Mesenchymal stem cell (in vitro differentiated cells and primary cell): ENCODE results near the gene CXXC5.
"Not testable (repeated sequence)": the region's sequence is repeated elsewhere in the genome, so short reads cannot be mapped to it uniquely, and the experiment has no call there.

ENCODE experiments used
- DNase-seq: peaks from one replicate; pipeline ENCODE4 v3.0.0-alpha.2; 2013
- H2AFZ ChIP-seq: one replicate; pipeline ENCODE4 v1.6.1; 2013; ENCODE audit warnings: low read depth, mild to moderate bottlenecking, control low read depth, inconsistent platforms, low read length, moderate library complexity
- H2AK5ac ChIP-seq: 2 replicates; pipeline ENCODE4 v1.6.1; 2013; ENCODE audit warnings: low read length, moderate library complexity, mild to moderate bottlenecking, inconsistent platforms; ENCODE audit not compliant: severe bottlenecking
- H2BK120ac ChIP-seq: one replicate; pipeline ENCODE4 v1.6.1; 2013; ENCODE audit warnings: low read depth, mild to moderate bottlenecking, inconsistent platforms, low read length, moderate library complexity
- H2BK12ac ChIP-seq, 2 experiments: one replicate each; pipeline ENCODE4 v1.6.1; 2013; ENCODE audit warnings: inconsistent platforms in 2 of 2, low read length in 2 of 2, mild to moderate bottlenecking in 2 of 2, moderate library complexity in 2 of 2, control low read depth in 1 of 2
- H2BK15ac ChIP-seq: one replicate; pipeline ENCODE4 v1.6.1; 2013; ENCODE audit warnings: mild to moderate bottlenecking, low read depth, inconsistent platforms; ENCODE audit not compliant: poor library complexity, severe bottlenecking
- H2BK5ac ChIP-seq: 2 replicates; pipeline ENCODE4 v1.6.1; 2013; ENCODE audit warnings: low read depth, mild to moderate bottlenecking, low read length, control low read depth, inconsistent platforms; ENCODE audit not compliant: poor library complexity, severe bottlenecking
- H3K14ac ChIP-seq, 2 experiments: one replicate each; pipeline ENCODE4 v1.6.1; 2013; ENCODE audit warnings: inconsistent platforms in 2 of 2, low read length in 2 of 2, control low read depth in 1 of 2, mild to moderate bottlenecking in 1 of 2, moderate library complexity in 1 of 2
- H3K18ac ChIP-seq, 2 experiments: one replicate each; pipeline ENCODE4 v1.6.1; 2013; ENCODE audit warnings: inconsistent platforms in 2 of 2, low read length in 2 of 2, control low read depth in 1 of 2, low read depth in 1 of 2, mild to moderate bottlenecking in 1 of 2
- H3K23ac ChIP-seq, 2 experiments: one replicate each; pipeline ENCODE4 v1.6.1; 2013; ENCODE audit warnings: inconsistent platforms in 2 of 2, low read length in 2 of 2, mild to moderate bottlenecking in 2 of 2, moderate library complexity in 2 of 2, control low read depth in 1 of 2
- H3K27ac ChIP-seq: 2 replicates; pipeline ENCODE4 v1.5.1; 2013; ENCODE audit warnings: mild to moderate bottlenecking, moderate library complexity, low read length, control low read depth, inconsistent platforms; ENCODE audit not compliant: poor library complexity, severe bottlenecking
- H3K27me3 ChIP-seq, 2 experiments: 2 replicates each; pipeline versions ENCODE4 v1.6.1 to v1.7.0; 2013; ENCODE audit warnings: low read length in 2 of 2, mild to moderate bottlenecking in 2 of 2, moderate library complexity in 2 of 2, control low read depth in 1 of 2, inconsistent platforms in 1 of 2; ENCODE audit not compliant: control insufficient read depth in 1 of 2, insufficient read depth in 1 of 2
- H3K36me3 ChIP-seq, 2 experiments: 2 replicates each; pipeline versions ENCODE4 v1.6.1 to v1.7.0; 2013; ENCODE audit warnings: low read length in 2 of 2, control low read depth in 1 of 2, inconsistent platforms in 1 of 2, low read depth in 1 of 2, mild to moderate bottlenecking in 1 of 2; ENCODE audit not compliant: insufficient read depth in 2 of 2, control insufficient read depth in 1 of 2
- H3K4ac ChIP-seq, 2 experiments: one replicate each; pipeline ENCODE4 v1.6.1; 2013; ENCODE audit warnings: inconsistent platforms in 2 of 2, low read length in 2 of 2, mild to moderate bottlenecking in 2 of 2, moderate library complexity in 2 of 2, control low read depth in 1 of 2, low read depth in 1 of 2
- H3K4me1 ChIP-seq: 2 replicates; pipeline ENCODE4 v1.6.1; 2013; ENCODE audit warnings: low read depth, low read length, control low read depth; ENCODE audit not compliant: control insufficient read depth, insufficient read depth
- H3K4me2 ChIP-seq: 2 replicates; pipeline ENCODE4 v1.6.1; 2013; ENCODE audit warnings: low read length, mild to moderate bottlenecking, inconsistent platforms; ENCODE audit not compliant: poor library complexity, severe bottlenecking
- H3K4me3 ChIP-seq, 2 experiments: 2 replicates each; pipeline versions ENCODE4 v1.5.1 to v1.7.0; 2013; ENCODE audit warnings: low read length in 2 of 2, mild to moderate bottlenecking in 2 of 2, control low read depth in 1 of 2, low read depth in 1 of 2; ENCODE audit not compliant: insufficient read depth in 1 of 2
- H3K79me1 ChIP-seq: replicated peaks from 2 replicates; pipeline ENCODE4 v1.6.1; 2013; ENCODE audit warnings: mild to moderate bottlenecking, control low read depth, low read length, inconsistent platforms; ENCODE audit not compliant: poor library complexity, severe bottlenecking
- H3K9ac ChIP-seq: 2 replicates; pipeline ENCODE4 v1.7.0; 2013; ENCODE audit warnings: mild to moderate bottlenecking, low read length, moderate library complexity
- H3K9me3 ChIP-seq: 2 replicates; pipeline ENCODE4 v1.7.0; 2013; ENCODE audit warnings: mild to moderate bottlenecking, low read length; ENCODE audit not compliant: control insufficient read depth
- H4K8ac ChIP-seq: one replicate; pipeline ENCODE4 v1.6.1; 2013; ENCODE audit warnings: inconsistent platforms, mild to moderate bottlenecking, low read length, moderate library complexity
- H4K91ac ChIP-seq: one replicate; pipeline ENCODE4 v1.6.1; 2013; ENCODE audit warnings: mild to moderate bottlenecking, low read length, inconsistent platforms
- WGBS: methylation state at CpG from one replicate; pipeline ENCODE4 v1.1.7; 2013; ENCODE audit warnings: mixed read lengths; 5-methylcytosine and 5-hydroxymethylcytosine counted together

Gene CXXC5

GRCh38 chr5:139601948-139602347, 46.2 kb upstream of the CXXC5 start:
- not testable (repeated sequence) for H3K4ac ChIP-seq, H2BK120ac ChIP-seq
- WGBS: 97% methylated on average over 9 of the region's 9 CpGs

GRCh38 chr5:139605887-139606286, 42.3 kb upstream of the CXXC5 start:
- DNase-seq: no peak
- H3K9me3 ChIP-seq: no peaks in the 10 kb centered on the region
- no peak overlapping the region for H3K9ac ChIP-seq
- no peak overlapping the region for H4K8ac ChIP-seq
- H2AK5ac ChIP-seq: no peak overlapping the region
- no peak overlapping the region for H3K4me3 ChIP-seq
- H2BK5ac ChIP-seq: no peak overlapping the region
- peaks cover under 1% of the 10 kb centered on the region for H3K4me1 ChIP-seq
- no peak overlapping the region for H3K4me2 ChIP-seq
- no peak overlapping the region for H2BK15ac ChIP-seq
- no peak overlapping the region for H4K91ac ChIP-seq
- peaks cover 14% of the 10 kb centered on the region for H3K79me1 ChIP-seq
- no peak overlapping the region for H2AFZ ChIP-seq
- H3K18ac ChIP-seq: no peak overlapping the region
- no peak overlapping the region for H3K27ac ChIP-seq
- H2BK12ac ChIP-seq: no peak overlapping the region
- no peak overlapping the region for H2BK120ac ChIP-seq
- no peak overlapping the region for H3K14ac ChIP-seq
- WGBS: 96% methylated on average over 7 of the region's 8 CpGs
- no peaks in the 10 kb centered on the region for H3K27me3 ChIP-seq
- H3K23ac ChIP-seq: no peak overlapping the region
- H3K36me3 ChIP-seq: peaks cover 40 to 58% of the 10 kb centered on the region in 2 experiments
- H3K4ac ChIP-seq: no peak overlapping the region

More at GRCh38 chr5:139601948-139602347, 46.2 kb upstream of the CXXC5 start:
- H2BK15ac ChIP-seq, H3K9ac ChIP-seq, H4K8ac ChIP-seq, DNase-seq, H3K23ac ChIP-seq, H3K27me3 ChIP-seq, H3K4me1 ChIP-seq, H2AFZ ChIP-seq, H2AK5ac ChIP-seq, H2BK5ac ChIP-seq, H3K4me2 ChIP-seq, H3K27ac ChIP-seq, H3K4me3 ChIP-seq, H3K18ac ChIP-seq, H4K91ac ChIP-seq, H3K14ac ChIP-seq, H3K9me3 ChIP-seq, H2BK12ac ChIP-seq: not testable (repeated sequence)
- peaks cover 45 to 57% of the 10 kb centered on the region in 2 experiments for H3K36me3 ChIP-seq
- H3K79me1 ChIP-seq: peaks cover 11% of the 10 kb centered on the region

GRCh38 chr5:139611703-139612584, 36.2 kb upstream of the CXXC5 start:
- Histone ChIP-seq H2BK15ac (no peak overlapping the region), H3K23ac (no peak overlapping the region), H3K9me3 (no peaks in the 10 kb centered on the region), H4K8ac (no peak overlapping the region), H3K4me3 (no peak overlapping the region), H3K9ac (no peak overlapping the region), H3K4ac (no peak overlapping the region), H4K91ac (no peak overlapping the region), H2BK12ac (no peak overlapping the region), H3K27ac (no peak overlapping the region), H3K14ac (no peak overlapping the region), H3K36me3 (peaks cover 9 to 45% of the 10 kb centered on the region in 2 experiments), H2AK5ac (no peak overlapping the region), H3K4me1 (peaks cover 1% of the 10 kb centered on the region), H3K4me2 (no peak overlapping the region), H3K79me1 (peaks cover 8% of the 10 kb centered on the region), H2BK5ac (no peak overlapping the region), H3K18ac (no peak overlapping the region), H2BK120ac (no peak overlapping the region), H2AFZ (no peak overlapping the region), H3K27me3 (no peaks in the 10 kb centered on the region)
- WGBS: 100% methylated on average over 3 of the region's 5 CpGs
- no peak for DNase-seq

GRCh38 chr5:139619861-139620260, 28.3 kb upstream of the CXXC5 start:
- Histone ChIP-seq H3K4me2 (no peak overlapping the region), H3K4ac (no peak overlapping the region), H3K4me3 (no peak overlapping the region), H3K14ac (no peak overlapping the region), H3K23ac (no peak overlapping the region), H2BK15ac (no peak overlapping the region), H3K9ac (no peak overlapping the region), H2BK5ac (no peak overlapping the region), H2AK5ac (no peak overlapping the region), H3K27ac (no peak overlapping the region), H2BK120ac (no peak overlapping the region), H3K36me3 (peaks cover 36 to 83% of the 10 kb centered on the region in 2 experiments), H3K4me1 (no peaks in the 10 kb centered on the region), H3K9me3 (no peaks in the 10 kb centered on the region), H2AFZ (no peak overlapping the region), H3K18ac (no peak overlapping the region), H2BK12ac (no peak overlapping the region), H3K27me3 (no peaks in the 10 kb centered on the region), H3K79me1 (peaks cover 8% of the 10 kb centered on the region), H4K91ac (no peak overlapping the region), H4K8ac (no peak overlapping the region)
- no peak for DNase-seq
- WGBS: 100% methylated on average over 2 of the region's 5 CpGs
